GM21576 (cell line): ENCODE results near the gene AVPR1B.

Experiments
- ATAC-seq: cut with Tn5 transposase; IDR thresholded peaks from one replicate; pipeline ENCODE4 v1.9.1; 2021; ENCODE audit warnings: mild to moderate bottlenecking, moderate library complexity; ENCODE audit not compliant: unreplicated experiment

AVPR1B gene

DNA sequence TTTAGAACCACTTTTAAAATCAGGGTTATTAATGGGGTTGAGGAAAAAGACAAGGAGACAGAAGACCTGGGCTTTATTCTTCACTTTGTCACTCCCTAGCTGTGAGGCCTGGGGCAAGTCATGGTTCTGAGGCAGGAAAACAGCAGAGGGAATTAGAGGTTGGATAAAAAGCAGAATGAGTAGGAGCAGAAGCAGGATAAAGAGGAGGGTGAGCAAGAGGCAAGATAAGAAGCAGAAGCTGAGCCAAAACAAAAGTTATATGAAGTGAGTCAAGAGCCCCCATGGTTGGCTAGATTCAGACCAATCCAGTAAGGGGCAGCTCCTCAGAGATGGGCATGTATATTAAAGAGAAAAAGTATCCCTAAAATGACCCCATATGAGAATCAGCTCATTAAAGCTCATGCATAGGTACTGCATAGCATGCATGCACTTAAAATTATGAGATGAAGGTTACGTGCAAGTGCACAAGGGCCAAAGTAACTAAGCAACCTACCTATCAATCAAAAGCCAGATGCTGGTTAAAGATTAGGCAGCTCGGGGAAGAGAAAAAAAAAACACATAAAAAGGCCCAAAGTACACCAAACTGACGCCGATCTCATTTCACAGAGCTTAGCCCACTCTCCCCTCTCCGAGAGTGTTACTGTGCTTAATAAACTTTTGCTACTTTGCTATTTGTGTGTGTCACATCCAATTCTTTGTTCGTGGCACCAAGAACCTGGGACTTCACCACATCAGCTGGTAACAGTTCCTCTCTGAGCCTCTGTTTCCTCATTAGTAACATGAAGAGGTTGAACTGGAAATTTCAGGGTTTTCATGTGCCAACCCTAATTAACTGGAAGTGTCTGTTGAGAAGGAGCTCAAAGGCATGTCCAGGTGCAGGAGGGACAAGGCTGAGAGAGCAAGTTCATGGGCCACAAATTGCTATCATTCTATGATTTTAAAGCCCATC is 2.2 kb downstream of the AVPR1B start:
- ATAC-seq, result no peak

GRCh38 chr1:206112600-206113301 is 4.4 kb downstream of the AVPR1B start:
- no peak for ATAC-seq

DNA sequence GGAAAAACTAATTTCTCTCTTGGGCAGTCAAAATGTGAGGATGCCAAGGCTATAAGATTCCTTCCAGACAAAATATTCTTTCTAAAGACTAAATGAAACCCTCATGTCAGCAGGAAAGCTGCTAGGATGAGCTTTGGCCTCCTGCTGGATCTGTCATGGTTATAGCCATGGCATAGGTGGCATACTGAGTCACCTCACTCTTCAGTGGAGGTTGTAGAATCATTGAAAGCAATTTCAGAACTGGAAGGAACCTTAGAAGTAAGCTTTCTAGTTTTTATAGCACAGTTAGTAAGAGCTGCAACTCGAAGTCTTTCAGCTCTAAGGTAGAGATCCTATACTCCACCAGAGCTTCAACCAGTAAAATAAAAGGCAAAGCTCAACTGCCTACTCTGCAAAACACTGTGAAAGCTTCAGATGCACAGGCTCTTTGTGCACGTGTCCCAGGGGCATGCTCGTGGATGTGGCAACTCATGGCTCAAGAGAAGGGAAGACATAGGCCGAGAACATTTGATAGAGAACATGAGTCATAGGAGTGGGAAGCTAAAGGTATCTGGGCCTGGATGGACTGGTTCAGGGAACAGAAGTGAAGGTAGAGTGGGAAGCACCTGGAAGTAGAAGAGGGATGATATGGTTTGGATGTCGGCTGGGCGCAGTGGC is 5.8 kb downstream of the AVPR1B start:
- ATAC-seq, result no peak

GRCh38 chr1:206110820-206111219 is 6.4 kb downstream of the AVPR1B start:
- no peak for ATAC-seq

DNA sequence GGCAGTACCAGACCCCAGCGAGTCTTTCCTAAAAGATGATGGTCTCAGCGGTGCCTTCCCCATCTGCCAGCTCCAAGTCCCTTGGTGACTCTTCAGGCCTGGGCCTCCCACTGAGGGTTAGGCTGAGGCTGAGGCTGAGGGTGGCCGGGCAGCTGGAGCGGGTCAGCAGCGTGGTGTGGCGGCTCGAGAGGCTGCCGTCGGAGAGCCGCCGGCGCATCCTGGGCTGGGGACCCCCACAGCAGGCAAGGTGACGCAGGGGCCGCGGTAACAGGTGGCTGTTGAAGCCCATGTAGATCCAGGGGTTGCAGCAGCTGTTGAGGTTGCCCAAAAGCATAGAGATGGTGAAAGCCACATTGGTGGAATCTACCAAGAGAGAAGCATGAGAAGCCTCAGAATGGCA is 7.0 kb downstream of the AVPR1B start:
- no peak for ATAC-seq

- ATAC-seq, result no peak
Observed at GRCh38 chr1:206109718-206110117, 7.5 kb downstream of the AVPR1B start.

- no peak for ATAC-seq
Observed at GRCh38 chr1:206108635-206109034, 8.6 kb downstream of the AVPR1B start.

GRCh38 chr1:206107168-206107544 is 10.0 kb downstream of the AVPR1B start:
- no peak for ATAC-seq

DNA sequence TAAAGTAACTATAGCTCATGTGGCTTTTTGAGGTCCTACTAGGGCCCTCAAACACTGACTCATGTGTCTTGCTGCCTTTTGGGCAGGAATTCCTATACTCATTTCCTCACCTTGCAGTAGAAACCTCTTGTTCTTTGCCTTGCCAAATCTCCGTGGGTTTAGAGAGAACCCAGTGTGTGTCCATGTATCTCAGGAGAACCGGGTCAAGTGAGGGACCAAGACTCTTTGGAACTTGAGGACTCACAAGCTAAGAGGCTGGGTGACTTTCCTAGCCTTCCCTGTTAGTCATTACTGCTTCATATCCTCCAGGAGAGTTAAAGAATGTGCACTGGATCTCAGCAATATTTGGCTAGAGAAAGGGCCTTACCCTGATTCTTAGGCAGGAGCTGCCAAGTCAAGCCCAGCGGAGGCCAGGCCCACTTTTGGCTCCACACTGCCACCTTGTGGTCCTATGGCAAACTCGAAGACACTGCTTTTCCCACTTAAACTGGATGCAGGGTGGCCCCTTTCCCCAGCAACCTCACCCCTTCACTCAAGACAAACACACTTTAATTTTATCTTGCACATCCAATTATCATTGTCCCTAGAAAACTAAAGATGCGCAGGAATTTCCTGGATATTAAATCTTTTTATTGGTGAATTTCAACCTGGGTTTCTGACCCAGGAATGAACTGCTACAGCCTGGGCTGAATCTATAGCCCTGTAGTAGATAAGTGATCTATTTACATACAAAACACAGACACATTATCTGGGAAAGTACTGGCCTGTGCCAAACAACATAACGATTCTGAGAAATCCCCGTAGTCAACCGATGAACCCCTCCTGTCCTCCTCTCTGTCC is 10.6 kb downstream of the AVPR1B start:
- ATAC-seq, result peak; percentile 66

GRCh38 chr1:206105464-206105995 is 11.7 kb downstream of the AVPR1B start:
- no peak for ATAC-seq

GRCh38 chr1:206103979-206104378 is 13.2 kb downstream of the AVPR1B start:
- ATAC-seq, result no peak

DNA sequence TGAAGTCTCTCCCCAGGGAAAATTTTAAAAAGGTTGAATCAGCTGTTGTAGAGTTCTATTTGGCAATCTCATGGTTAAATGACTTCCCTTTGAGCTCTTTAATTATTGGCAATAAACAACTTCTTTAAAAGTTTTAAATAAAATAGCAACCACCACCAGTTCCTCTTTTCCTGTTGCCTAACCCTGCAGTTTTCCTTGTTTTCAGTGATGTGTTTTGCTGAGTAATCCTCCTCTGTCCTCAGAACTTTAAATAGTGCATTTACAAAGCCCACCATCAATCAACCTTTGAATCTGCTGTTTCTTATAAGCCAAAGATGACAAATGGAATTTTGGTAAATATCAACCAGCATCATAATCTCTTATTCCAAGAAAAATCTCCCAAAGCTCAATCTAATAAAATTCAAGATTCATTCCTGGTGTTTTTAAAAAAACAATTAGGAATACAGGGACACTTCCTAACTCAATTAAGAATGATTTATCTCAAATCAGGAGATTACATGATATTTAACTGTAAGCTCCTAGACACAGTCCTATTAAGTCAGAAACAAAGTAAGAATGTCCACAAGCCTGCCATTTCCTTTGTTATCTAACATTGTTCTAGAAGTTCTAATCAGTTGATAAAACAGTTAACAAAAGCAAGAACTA is 14.8 kb downstream of the AVPR1B start:
- no peak for ATAC-seq

GRCh38 chr1:206101351-206102045 is 15.7 kb downstream of the AVPR1B start:
- no peak for ATAC-seq

GRCh38 chr1:206100226-206100815 is 16.9 kb downstream of the AVPR1B start:
- ATAC-seq, result no peak

DNA sequence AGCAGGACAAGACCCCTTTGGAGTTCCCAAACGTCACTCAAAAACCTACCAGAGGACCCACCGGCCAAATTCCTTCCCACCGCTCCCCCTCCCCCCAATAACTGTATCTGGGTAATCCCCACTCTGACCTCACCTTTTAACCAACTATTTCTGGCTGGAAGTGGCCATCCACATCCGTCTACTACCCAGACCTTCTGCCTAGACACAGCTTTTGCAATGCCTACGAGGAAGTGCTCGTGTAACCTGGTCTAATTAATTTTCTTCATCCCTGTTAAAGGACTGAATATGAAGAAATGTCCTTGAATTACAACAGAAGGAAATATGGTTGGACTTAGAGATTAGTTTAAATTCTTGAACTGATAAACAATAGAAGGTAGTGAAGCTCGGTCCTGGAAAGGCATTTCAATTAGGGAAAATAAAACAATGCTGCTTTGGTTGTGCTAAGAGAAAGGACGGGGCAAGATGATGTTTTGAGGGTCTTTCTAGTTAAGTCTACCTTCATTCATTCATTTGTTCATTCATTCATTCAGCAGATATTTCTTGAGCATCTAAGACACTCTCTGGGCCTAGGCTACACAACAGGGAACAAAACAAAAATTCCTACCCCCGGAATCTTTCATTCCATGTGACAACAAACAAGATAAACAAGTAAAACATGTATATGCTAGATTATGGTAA is 18.8 kb downstream of the AVPR1B start:
- ATAC-seq, result no peak

GRCh38 chr1:206097381-206097780 is 19.8 kb downstream of the AVPR1B start:
- no peak for ATAC-seq

DNA sequence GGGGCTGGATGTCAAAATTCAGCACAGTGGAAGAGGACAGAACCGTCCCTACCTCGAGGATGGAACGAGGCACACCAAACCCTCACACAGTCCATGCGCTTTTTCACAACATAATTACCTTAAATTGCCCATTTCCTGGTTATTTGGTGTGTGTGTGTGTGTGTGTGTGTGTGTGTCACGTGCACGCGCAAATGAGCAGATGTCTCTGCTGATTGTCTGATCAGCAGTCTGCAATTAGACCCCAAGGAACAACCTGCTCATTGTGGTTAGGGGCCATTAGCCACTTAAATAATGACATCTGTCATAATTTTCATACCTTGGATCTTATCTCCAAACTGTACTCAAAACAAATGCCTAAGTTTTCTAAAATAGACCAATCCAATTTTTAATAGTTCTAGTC is 23.2 kb downstream of the AVPR1B start:
- no peak for ATAC-seq

- ATAC-seq, result no peak
Observed at GRCh38 chr1:206089341-206089740, 27.8 kb downstream of the AVPR1B start.
